GM18870 (cell line): ENCODE results near the gene TOMM70.

ENCODE experiments used
- ATAC-seq: cut with Tn5 transposase; IDR thresholded peaks from one replicate; pipeline ENCODE4 v1.9.1; 2021; ENCODE audit warnings: moderate library complexity; ENCODE audit not compliant: unreplicated experiment

Gene TOMM70

DNA sequence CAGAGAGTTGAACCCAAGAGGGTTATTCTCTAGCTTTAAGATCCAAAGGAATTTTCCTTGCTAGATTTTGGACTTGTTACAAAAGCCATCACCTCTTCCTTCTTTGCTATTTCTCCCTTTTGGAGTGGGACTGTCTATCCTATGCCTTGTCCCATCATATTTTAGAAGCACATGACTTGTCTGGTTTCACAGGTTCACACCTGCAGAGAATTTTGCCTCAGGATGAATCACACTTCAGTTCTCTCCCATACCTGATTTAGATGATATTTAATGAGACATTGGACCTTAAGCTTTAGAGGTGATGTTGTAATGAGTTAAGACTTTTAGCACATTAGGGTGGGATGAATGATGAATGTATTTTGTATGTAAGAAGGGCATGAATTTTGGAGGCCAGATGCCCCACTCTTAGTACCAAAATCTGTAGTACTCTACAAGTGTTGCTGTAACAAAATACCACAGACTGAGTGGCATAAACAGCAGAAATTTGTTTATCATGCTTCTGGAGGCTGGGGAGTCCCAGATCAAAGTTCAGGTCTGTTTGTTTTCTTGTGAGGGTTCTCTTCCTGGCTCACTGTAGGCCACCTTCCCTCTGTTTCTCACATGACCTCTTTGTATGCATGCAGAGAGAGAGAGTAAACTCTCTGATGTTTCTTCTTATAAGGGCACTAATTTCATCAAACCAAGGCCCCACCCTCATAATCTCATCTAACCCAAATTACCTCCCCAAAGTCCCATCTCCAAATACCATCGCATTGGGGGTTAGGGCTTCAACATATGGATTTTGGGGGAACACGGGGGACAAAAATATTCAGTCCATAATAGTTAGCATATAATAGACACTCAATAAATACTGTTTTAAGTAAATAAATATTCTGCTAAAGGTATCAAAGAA, 10.4 kb upstream of the TOMM70 start:
- no peak for ATAC-seq

DNA sequence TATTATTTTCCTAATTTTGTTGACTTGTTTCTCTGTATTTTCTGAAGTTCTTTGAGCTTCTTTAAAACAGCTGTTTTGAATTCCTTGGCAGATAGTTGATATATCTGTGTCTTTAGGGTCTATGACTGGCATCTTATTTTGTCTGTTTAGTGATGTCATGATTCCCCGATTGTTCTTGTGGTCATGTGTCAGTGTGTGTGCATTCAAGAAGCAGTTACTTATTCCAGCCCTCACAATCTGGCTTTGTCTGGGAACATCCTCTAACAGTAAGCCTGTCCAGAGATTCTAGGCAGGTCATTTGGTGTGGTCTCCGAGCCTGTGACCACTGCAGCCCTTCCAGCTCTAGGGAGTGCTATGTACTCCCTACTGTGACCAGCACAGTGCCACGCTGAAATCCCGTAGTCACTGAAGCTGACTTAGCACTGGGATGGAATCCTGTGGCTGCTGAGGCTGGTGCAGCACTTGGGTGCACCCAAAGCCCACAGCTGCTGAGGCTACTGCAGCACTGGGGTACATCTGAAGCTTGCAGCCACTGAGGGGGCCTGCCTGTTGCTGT, 7.2 kb upstream of the TOMM70 start:
- no peak for ATAC-seq

DNA sequence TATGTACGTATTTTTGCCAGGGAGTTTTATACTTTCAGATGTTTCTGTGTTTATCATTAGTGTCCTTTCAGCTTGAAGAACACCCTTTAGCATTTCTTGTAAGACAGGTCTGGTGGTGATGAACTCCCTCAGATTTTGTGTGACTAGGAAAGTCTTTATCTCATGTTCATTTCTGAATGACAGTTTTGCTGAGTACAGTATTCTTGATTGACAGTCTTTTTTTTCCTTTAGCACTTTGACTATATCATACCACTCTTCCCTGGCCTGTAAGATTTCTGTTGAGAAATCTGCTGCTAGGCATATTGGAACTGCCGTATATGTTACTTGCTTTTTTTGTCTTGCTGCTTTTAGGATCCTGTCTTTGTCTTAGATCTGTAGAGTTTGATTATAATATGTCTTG, 6.3 kb upstream of the TOMM70 start:
- ATAC-seq, result no peak

GRCh38 chr3:100404250-100404548, 3.3 kb upstream of the TOMM70 start:
- ATAC-seq, result no peak

DNA sequence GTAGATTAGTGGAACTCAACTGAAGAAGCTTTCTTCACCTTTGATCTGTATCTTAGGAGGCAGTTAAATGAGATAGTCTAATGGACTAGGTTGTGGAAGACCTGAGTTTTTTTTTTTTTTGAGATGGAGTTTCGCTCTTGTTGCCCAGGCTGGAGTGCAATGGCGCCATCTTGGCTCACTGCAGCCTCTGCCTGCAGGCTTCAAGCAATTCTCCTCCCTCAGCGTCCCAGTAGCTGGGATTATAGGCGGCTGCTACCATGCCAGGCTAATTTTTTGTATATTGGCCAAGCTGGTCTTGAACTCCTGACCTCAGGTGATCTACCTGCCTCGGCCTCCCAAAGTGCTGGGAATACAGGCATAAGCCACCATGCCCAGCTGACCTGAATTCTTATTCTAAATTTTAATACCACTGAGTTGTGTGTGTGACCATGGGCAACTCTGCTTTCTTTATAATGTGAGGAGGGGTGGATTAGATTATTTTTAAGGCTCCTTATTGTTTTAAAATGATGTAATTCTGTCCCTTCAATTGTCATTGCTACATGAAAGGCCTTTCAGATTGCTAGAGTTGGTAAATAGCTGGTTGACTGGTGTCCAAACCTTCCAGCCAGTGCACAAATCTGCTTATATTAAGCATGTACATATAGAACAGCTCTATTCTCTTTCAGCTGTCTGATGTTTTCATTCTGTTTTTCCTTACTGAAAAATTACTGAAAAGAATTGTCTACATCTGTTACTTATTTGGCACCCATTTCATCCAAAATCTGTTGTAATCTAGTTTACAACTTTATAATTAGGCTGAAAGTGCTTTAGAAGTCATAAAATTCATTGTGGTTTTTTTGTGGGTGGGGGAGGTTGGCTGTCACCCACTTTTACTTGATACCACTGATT, 2.7 kb upstream of the TOMM70 start:
- no peak for ATAC-seq

DNA sequence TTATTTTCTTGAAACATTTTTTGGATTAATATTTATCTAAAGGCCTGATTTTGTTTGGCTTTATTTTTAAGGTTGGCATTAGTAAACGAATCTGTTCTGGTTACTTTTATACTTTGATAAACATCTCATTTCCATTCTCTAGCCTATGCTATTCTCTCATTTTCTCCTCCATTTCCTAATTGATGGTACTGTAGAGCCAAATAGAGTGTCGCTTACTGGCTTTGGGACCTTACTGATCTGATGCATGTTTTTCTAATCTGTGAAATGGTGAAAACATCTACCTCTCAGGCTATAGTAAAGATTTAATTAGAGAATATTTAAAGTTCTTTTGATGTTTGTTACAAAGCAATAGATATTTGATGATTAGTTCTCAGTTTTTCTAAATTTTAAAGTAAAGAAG, 2.0 kb upstream of the TOMM70 start:
- ATAC-seq, result no peak

GRCh38 chr3:100402256-100402655, 1.4 kb upstream of the TOMM70 start:
- no peak for ATAC-seq

- peak; percentile 19 for ATAC-seq
Observed at GRCh38 chr3:100401674-100402041, 769 bp upstream of the TOMM70 start.

- ATAC-seq, result peak; percentile 23
Observed at GRCh38 chr3:100400419-100400779, 490 bp downstream of the TOMM70 start.

GRCh38 chr3:100399341-100400071, 1.4 kb downstream of the TOMM70 start:
- no peak for ATAC-seq

- no peak for ATAC-seq
Observed at GRCh38 chr3:100396967-100397366, 3.9 kb downstream of the TOMM70 start.

DNA sequence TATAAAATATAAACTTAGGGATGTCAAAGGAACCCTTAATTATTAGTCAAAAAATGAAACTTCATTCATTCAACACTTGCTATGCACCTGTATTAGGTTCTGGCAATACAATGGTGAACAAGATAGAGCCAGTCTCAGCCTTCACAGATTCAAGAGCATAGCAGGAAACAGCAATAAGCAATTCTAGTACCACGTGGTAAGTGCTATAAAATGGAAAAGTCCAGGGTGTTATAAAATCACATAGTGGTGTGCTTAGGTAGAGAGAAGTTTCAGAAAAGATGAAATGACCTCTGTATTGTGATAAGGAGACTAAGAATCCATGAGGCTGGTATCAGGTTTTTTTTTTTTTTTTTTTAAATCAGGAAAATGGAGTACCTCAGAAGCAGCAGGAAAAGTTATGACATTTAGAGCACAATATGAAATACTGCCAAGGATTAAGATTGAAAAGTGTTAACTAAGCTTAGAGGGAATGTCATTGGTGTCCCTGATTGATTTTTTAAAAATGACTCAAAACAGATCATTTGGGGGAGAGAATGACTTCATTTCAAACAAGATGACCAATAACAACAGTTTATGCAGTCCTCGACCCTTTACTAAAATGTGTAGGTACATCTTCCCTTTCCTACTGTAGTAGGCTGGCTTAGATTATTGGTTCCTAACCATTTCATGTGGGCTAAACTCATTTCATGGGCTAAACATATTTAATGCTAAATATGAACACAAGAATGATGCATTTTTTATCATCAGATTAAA, 5.0 kb downstream of the TOMM70 start:
- ATAC-seq, result no peak

GRCh38 chr3:100389025-100389424, 11.9 kb downstream of the TOMM70 start:
- ATAC-seq, result no peak

- no peak for ATAC-seq
Observed at GRCh38 chr3:100386437-100387074, 14.3 kb downstream of the TOMM70 start.

DNA sequence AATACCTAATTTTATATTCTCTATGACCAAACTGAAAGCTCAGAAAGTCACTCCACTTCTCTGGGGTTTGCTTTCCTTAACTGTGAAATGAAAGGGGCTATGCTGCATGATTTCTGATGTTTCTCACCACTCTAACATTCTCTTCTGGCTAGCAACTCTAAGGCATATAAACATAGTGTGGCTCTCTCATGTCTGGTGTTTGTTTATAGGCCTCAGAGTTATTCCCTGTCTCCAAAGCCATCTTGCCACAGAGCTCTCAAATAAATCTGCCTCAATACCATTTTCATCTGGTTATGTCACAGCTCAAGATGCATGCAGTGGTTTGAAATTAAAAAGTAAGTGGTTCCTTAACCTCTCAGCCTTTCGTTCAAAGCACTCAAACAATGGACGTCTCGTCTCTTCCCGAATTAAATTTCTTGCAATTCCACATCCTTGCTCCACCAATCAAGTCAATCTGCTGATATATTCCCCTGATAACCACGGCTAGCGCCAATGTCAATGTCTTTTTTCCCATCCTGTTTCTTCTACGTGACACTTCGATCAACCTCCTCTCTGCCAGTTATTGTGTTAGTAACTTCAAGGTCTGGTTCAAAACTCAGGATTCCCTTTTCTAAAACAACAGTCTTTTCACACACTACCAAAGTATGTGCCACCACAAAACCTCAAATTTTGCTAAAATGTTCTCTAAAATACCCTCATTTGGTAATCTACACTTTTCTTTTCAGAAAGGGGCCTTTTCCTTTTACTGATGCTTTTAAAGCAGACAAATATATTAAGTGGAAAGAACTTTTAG, 16.0 kb downstream of the TOMM70 start:
- no peak for ATAC-seq

DNA sequence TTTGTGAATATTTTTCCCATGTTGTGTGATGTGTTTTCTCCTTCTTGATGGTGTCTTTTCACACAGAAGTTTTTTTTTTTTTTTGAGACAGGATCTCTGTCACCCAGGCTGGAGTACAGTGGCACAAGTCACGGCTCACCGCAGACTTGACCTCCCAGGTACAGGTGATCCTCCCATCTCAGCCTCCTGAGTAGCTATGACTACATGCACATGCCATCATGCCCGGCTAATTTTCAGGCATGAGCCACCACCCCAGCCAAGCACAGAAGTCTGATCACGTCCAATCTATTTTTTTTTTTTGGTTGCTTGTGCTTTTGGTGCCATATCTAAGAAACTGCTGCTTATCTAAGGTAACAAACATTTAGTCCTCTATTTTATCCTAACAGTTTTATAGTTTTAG, 24.6 kb downstream of the TOMM70 start:
- no peak for ATAC-seq

DNA sequence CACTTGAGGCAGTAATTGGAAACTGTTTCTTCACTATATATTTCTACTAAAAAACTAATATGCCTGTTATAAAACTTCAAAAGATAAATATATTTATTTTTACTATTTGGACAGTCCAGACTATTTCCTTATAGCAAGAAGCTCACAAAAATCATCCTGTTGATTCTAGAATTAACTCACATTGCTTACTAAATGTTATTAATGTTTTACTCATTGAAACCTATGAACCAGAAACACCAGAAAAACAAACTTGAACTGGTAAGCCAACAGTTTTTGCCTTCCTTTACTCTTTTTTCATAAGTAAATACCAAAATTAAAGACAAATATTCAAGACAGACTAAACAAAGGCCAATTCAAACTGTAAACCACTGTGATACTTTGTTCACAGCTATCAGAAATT, 26.4 kb downstream of the TOMM70 start:
- ATAC-seq, result no peak

GRCh38 chr3:100370756-100371155, 30.1 kb downstream of the TOMM70 start:
- no peak for ATAC-seq

DNA sequence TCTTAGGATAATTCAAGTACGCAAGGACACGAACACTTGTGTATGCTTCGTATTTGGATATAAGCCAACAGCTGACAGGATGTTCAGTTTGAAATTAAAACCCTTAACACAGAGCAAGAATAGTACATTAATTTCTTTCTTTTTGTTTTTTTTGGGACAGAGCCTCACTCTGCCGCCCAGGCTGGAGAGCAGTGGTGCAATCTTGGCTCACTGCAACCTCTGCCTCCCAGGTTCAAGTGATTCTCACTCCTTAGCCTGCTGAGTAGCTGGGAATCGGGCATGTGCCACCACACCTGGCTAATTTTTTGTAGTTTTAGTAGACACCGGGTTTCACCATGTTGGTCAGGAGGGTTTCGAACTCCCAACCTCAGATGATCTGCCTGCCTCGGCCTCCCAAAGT, 32.4 kb downstream of the TOMM70 start:
- no peak for ATAC-seq
